Right lobe of liver (tissue), 4 donors: ENCODE results near the gene ARHGEF7.

ENCODE experiments used
- POLR2A ChIP-seq: fragments of 450-650 bp; IDR thresholded peaks from one replicate; pipeline ENCODE4 v1.6.1; 2017; ENCODE audit warnings: antibody characterized with exemption, mild to moderate bottlenecking
- TF ChIP-seq, protein P1 (sequence below), 4 donors: fragments of 200-600 bp in 3 of 4; fragments of 450-650 bp in 1 of 4; IDR thresholded peaks; one replicate each; pipeline versions ENCODE4 v1.5.1 to v1.8.0; 2016 to 2022; ENCODE audit warnings: antibody characterized with exemption in 4 of 4, mild to moderate bottlenecking in 2 of 4
- donor health status: DM: no; HTN: no; CAD: no.
- donor health status: DM: no; HTN: no; CAD: no.
- donor health status: DM: no; HTN: yes; CAD: no.

DNA sequence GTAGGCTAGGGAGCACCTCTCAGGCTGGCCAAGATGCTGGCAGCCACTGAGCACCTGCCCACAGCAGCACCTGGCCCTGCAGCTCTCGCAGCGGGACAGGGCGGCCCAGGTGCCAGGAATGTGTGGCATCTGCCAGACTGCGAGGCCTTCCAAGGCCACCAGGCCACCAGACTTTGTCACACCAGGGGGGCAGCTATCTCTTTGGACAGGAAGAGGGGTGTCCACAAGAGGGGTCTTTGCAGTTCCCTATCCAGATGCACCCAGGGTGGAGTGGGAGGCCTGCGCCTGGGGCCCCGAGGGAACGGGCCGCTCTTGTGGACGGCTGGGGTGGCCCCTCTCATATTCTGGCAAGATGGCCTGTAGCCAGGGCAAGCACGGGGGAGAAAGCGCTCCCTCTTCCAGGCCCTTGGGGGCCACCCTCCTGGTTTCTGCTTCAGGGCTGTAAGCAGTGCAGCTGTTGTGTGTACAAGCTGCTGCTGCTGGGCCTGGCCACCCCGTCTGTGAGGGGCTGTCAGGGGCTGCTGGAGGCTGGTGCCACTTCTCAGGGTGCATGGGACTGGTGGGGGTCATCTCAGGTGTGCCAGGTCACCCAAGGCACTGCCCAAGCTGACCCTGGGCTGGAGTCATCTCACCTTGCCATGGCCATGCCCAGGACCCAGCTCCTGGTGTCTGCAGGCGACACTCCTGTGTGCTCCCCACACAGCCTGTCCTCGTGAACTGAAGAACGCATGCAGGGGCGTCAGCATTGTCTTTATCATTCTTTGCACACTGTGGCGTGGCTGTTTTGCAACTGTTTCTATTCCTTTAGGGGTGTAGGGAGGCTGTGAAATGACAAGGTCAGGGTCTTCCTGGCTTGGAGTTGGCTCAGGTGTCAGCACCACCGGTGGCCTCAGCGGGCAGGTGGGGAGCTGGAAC is 207.1 kb downstream of the ARHGEF7 start:
- TF ChIP-seq, protein P1, sequence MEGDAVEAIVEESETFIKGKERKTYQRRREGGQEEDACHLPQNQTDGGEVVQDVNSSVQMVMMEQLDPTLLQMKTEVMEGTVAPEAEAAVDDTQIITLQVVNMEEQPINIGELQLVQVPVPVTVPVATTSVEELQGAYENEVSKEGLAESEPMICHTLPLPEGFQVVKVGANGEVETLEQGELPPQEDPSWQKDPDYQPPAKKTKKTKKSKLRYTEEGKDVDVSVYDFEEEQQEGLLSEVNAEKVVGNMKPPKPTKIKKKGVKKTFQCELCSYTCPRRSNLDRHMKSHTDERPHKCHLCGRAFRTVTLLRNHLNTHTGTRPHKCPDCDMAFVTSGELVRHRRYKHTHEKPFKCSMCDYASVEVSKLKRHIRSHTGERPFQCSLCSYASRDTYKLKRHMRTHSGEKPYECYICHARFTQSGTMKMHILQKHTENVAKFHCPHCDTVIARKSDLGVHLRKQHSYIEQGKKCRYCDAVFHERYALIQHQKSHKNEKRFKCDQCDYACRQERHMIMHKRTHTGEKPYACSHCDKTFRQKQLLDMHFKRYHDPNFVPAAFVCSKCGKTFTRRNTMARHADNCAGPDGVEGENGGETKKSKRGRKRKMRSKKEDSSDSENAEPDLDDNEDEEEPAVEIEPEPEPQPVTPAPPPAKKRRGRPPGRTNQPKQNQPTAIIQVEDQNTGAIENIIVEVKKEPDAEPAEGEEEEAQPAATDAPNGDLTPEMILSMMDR (IDR thresholded peaks at IDR 0.05), result no peak
- TF ChIP-seq POLR2A, result no peak
